OCI-LY1 (cell line): ENCODE results near the gene ZFYVE21.

ENCODE experiments used
- H2AFZ ChIP-seq: fragments of 200-600 bp; sonication (generic), shearing (Covaris generic); 2 replicates; pipeline ENCODE4 v1.6.0; 2014; ENCODE audit warnings: antibody characterized with exemption, mild to moderate bottlenecking, low read length
- H3F3A ChIP-seq: fragments of 200-600 bp; sonication (generic), shearing (Covaris generic); 2 replicates; pipeline ENCODE4 v1.6.0; 2014; ENCODE audit warnings: mild to moderate bottlenecking, antibody characterized with exemption, low read length, moderate library complexity; ENCODE audit not compliant: insufficient read depth
- H3K27ac ChIP-seq: fragments of 200-600 bp; sonication (generic); 2 replicates; pipeline ENCODE4 v1.5.1; 2014; ENCODE audit warnings: low read length, mixed run types, mild to moderate bottlenecking, low read depth; ENCODE audit not compliant: poor library complexity, severe bottlenecking
- H3K27me3 ChIP-seq: fragments of 200-600 bp; sonication (generic); 2 replicates; pipeline ENCODE4 v1.6.0; 2014; ENCODE audit warnings: antibody characterized with exemption, mild to moderate bottlenecking, low read length, moderate library complexity; ENCODE audit not compliant: insufficient read depth
- H3K36me3 ChIP-seq: fragments of 200-600 bp; sonication (generic); 2 replicates; pipeline ENCODE4 v1.6.1; 2014; ENCODE audit warnings: mild to moderate bottlenecking, antibody characterized with exemption, low read length, moderate library complexity, mixed read lengths; ENCODE audit not compliant: insufficient read depth
- H3K4me1 ChIP-seq: fragments of 200-600 bp; sonication (generic); 2 replicates; pipeline ENCODE4 v1.5.1; 2014; ENCODE audit warnings: mild to moderate bottlenecking, low read length, moderate library complexity; ENCODE audit not compliant: insufficient read depth, severe bottlenecking
- H3K4me2 ChIP-seq: fragments of 200-600 bp; sonication (generic), shearing (Covaris generic); 2 replicates; pipeline ENCODE4 v1.6.1; 2014; ENCODE audit warnings: low read length
- H3K4me3 ChIP-seq: fragments of 200-600 bp; sonication (generic); 2 replicates; pipeline ENCODE4 v1.5.1; 2014; ENCODE audit warnings: low read length, low read depth, mild to moderate bottlenecking, mixed read lengths; ENCODE audit not compliant: poor library complexity, severe bottlenecking
- H3K79me2 ChIP-seq: fragments of 200-600 bp; shearing (Covaris generic); 2 replicates; pipeline ENCODE4 v1.6.1; 2016; ENCODE audit warnings: mixed run types, low read length, mixed read lengths; ENCODE audit not compliant: insufficient read depth
- H3K9ac ChIP-seq: fragments of 200-600 bp; sonication (generic), shearing (Covaris generic); 2 replicates; pipeline ENCODE4 v1.6.1; 2014; ENCODE audit warnings: mild to moderate bottlenecking, low read length, mixed read lengths
- H3K9me2 ChIP-seq: fragments of 200-600 bp; sonication (generic), shearing (Covaris generic); 2 replicates; pipeline ENCODE4 v1.6.1; 2014; ENCODE audit warnings: low read depth, mild to moderate bottlenecking, low read length, mixed read lengths
- H3K9me3 ChIP-seq: fragments of 200-600 bp; shearing (Covaris generic); 2 replicates; pipeline ENCODE4 v1.6.1; 2014; ENCODE audit warnings: low read length, mixed read lengths
- H4K20me1 ChIP-seq: fragments of 200-600 bp; sonication (generic), shearing (Covaris generic); 2 replicates; pipeline ENCODE4 v1.6.0; 2016; ENCODE audit warnings: mild to moderate bottlenecking, low read length; ENCODE audit not compliant: insufficient read depth
- CTCF ChIP-seq: fragments of 200-600 bp; sonication (generic), shearing (Covaris generic); IDR thresholded peaks from 2 replicates; pipeline ENCODE4 v1.5.1; 2017; ENCODE audit warnings: mild to moderate bottlenecking, antibody characterized with exemption, low read length, moderate library complexity, mixed read lengths
- EZH2 ChIP-seq: fragments of 200-600 bp; sonication (generic), shearing (Covaris generic); IDR thresholded peaks from 2 replicates; pipeline ENCODE4 v1.8.0; 2017; ENCODE audit warnings: borderline replicate concordance, mixed run types, mild to moderate bottlenecking, antibody characterized with exemption, low read length, moderate library complexity, mixed read lengths

ZFYVE21 gene

GRCh38 chr14:103763730-103764488, 48.3 kb downstream of the ZFYVE21 start:
- Histone ChIP-seq H3F3A (peaks cover 3% of the 10 kb centered on the region; the same call in 1 of the 2 replicates), H3K4me3 (peak overlapping the region; percentile 45), H3K79me2 (no peaks in the 10 kb centered on the region), H3K36me3 (no peaks in the 10 kb centered on the region; the same call in 1 of the 2 replicates), H3K4me2 (peak overlapping the region; percentile 64), H3K9ac (peak overlapping the region; percentile 48), H3K27me3 (no peaks in the 10 kb centered on the region), H2AFZ (no peak overlapping the region), H4K20me1 (no peaks in the 10 kb centered on the region), H3K27ac (peak overlapping the region; percentile 91), H3K4me1 (peaks cover 38% of the 10 kb centered on the region), H3K9me2 (no peaks in the 10 kb centered on the region), H3K9me3 (peaks cover 5% of the 10 kb centered on the region; the same call in 1 of the 2 replicates)
- TF ChIP-seq CTCF: no peak
- TF ChIP-seq EZH2: no peak

GRCh38 chr14:103765526-103765925, 49.9 kb downstream of the ZFYVE21 start:
- Histone ChIP-seq H4K20me1 (no peaks in the 10 kb centered on the region), H3K27me3 (no peaks in the 10 kb centered on the region), H3K9me3 (peaks cover 5% of the 10 kb centered on the region; the same call in 1 of the 2 replicates), H3K27ac (no peak overlapping the region), H3K4me3 (no peak overlapping the region), H3K9me2 (no peaks in the 10 kb centered on the region), H3K4me1 (peaks cover 38% of the 10 kb centered on the region), H3K79me2 (no peaks in the 10 kb centered on the region), H3F3A (peaks cover 3% of the 10 kb centered on the region; the same call in 1 of the 2 replicates), H3K9ac (no peak overlapping the region), H2AFZ (no peak overlapping the region), H3K4me2 (no peak overlapping the region), H3K36me3 (no peaks in the 10 kb centered on the region; the same call in 1 of the 2 replicates)
- TF ChIP-seq EZH2 (no peak), CTCF (no peak)

- Histone ChIP-seq H3K9me3 (peaks cover 11% of the 10 kb centered on the region), H3K27ac (no peak overlapping the region), H4K20me1 (no peaks in the 10 kb centered on the region), H3K4me1 (peaks cover 26% of the 10 kb centered on the region), H3K9ac (no peak overlapping the region), H2AFZ (no peak overlapping the region), H3K27me3 (no peaks in the 10 kb centered on the region), H3F3A (peaks cover 3% of the 10 kb centered on the region; the same call in 1 of the 2 replicates), H3K36me3 (peaks cover 7% of the 10 kb centered on the region), H3K4me3 (no peak overlapping the region), H3K4me2 (no peak overlapping the region), H3K79me2 (no peaks in the 10 kb centered on the region), H3K9me2 (no peaks in the 10 kb centered on the region)
- TF ChIP-seq CTCF: no peak
- no peak for TF ChIP-seq EZH2
Observed at GRCh38 chr14:103767336-103767894, 51.8 kb downstream of the ZFYVE21 start.
